Right ventricle myocardium inferior (tissue), 1 donor: ENCODE measurements around the gene COL23A1. TPM values are rescaled to one million over a fixed set of nuclear protein-coding genes. Genes with fewer than 3 reads are reported as not detected.

ENCODE experiments used
- ATAC-seq: fragments of 200-7000 bp; cut with Tn5 transposase; one replicate; pipeline ENCODE4 v1.9.1; 2020; ENCODE audit warnings: mild to moderate bottlenecking, moderate library complexity
- DNase-seq: peaks from one replicate; pipeline ENCODE4 v3.0.0; 2021; ENCODE audit errors: missing footprints
- intact Hi-C: fragments of 100-400 bp; cut with DNase I; formaldehyde crosslinking; loops from one replicate; pipeline ENCODE4 v1.11.0; 2022
- total RNA-seq: library from RNA; stranded (reverse); fragmentation: NEBNext Ultra II Directional; extraction: Animal tissue kit (Norgen Biotek cat#: 25700); gene quantifications from one replicate; pipeline ENCODE4 v1.2.1, GENCODE V29; 2021
- donor health status: DM: no; HTN: yes; CAD: no; lungs with severe emphysema.

COL23A1 gene
- total RNA-seq, 1 donor from 2014 or later = 22.5 TPM

- DNase-seq (no peak), ATAC-seq (no peak)
- intact Hi-C loops = no loop called here
Measured at GRCh38 chr5:178435321-178436238, 154.6 kb downstream of the COL23A1 start.

GRCh38 chr5:178434851-178435250 lies 155.3 kb downstream of the COL23A1 start:
- no peak for DNase-seq
- peak; percentile 57 for ATAC-seq
- intact Hi-C loops = no loop called here

GRCh38 chr5:178434016-178434761 lies 156.0 kb downstream of the COL23A1 start:
- DNase-seq = no peak
- intact Hi-C loops = no loop called here

GRCh38 chr5:178433273-178433775 lies 156.9 kb downstream of the COL23A1 start:
- ATAC-seq (no peak), DNase-seq (no peak)
- intact Hi-C loops = no loop called here

More at GRCh38 chr5:178434016-178434761, 156.0 kb downstream of the COL23A1 start:
- ATAC-seq = peak; percentile 4

GRCh38 chr5:178432421-178433272 lies 157.5 kb downstream of the COL23A1 start:
- intact Hi-C loops = no loop called here
- ATAC-seq = no peak
- no peak for DNase-seq

GRCh38 chr5:178431782-178432165 lies 158.4 kb downstream of the COL23A1 start:
- intact Hi-C loops = no loop called here
- ATAC-seq = no peak
- DNase-seq = no peak

GRCh38 chr5:178431063-178431781 lies 159.0 kb downstream of the COL23A1 start:
- DNase-seq (no peak), ATAC-seq (no peak)
- intact Hi-C loops = no loop called here

GRCh38 chr5:178430186-178431062 lies 159.8 kb downstream of the COL23A1 start:
- intact Hi-C loops = no loop called here
- ATAC-seq = no peak
- DNase-seq = no peak

- intact Hi-C loops = loop anchor here (2.0 kb wide), 2 partner anchors 99 to 113 kb away; no protein-coding TSS in a partner anchor
- DNase-seq (no peak), ATAC-seq (no peak)
Measured at GRCh38 chr5:178429491-178430185, 160.6 kb downstream of the COL23A1 start.

- DNase-seq = peak; percentile 74
Measured at GRCh38 chr5:178429156-178429468, 161.1 kb downstream of the COL23A1 start.

GRCh38 chr5:178428341-178429155 lies 161.6 kb downstream of the COL23A1 start:
- intact Hi-C loops = loop anchor here (2.0 kb wide), 2 partner anchors 98 to 114 kb away; no protein-coding TSS in a partner anchor
- peak; percentile 84 for DNase-seq
- ATAC-seq = peak; percentile 92

More at GRCh38 chr5:178429156-178429468, 161.1 kb downstream of the COL23A1 start:
- intact Hi-C loops = loop anchor here (2.0 kb wide), 2 partner anchors 98 to 114 kb away; no protein-coding TSS in a partner anchor
- ATAC-seq = peak; percentile 50

GRCh38 chr5:178427576-178428197 lies 162.5 kb downstream of the COL23A1 start:
- ATAC-seq (no peak), DNase-seq (no peak)
- intact Hi-C loops = loop anchor here (2.0 kb wide), 2 partner anchors 97 to 115 kb away; no protein-coding TSS in a partner anchor

- no peak for ATAC-seq
- intact Hi-C loops = no loop called here
- DNase-seq = no peak
Measured at GRCh38 chr5:178426326-178427130, 163.7 kb downstream of the COL23A1 start.

GRCh38 chr5:178425621-178426068 lies 164.5 kb downstream of the COL23A1 start:
- ATAC-seq (no peak), DNase-seq (no peak)
- intact Hi-C loops = no loop called here
